ENCODE results near the gene KNTC1.

Gene KNTC1

DNA sequence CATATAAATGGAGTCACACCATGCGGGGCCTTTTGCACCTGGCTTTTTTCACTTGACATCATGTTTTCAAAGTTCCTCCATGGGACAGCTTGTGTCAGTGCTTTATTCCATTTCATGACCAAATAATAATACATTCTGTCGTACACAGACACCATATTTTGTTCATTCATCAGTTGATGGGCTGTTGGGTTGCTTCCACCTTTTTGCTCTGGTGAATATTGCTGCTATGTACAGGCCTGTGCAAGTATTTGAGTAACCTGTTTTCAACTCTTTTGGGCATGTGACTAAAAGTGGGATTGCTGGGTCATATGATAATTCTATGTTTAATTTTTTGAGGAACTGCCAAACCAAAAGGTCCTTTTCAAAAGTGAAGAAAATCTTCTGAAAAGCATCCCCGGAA lies 129.2 kb downstream of the KNTC1 start:
- no peak for DNase-seq (ENCODE audit: low read depth)

- no peak for DNase-seq (ENCODE audit: low read depth)
Observed at GRCh38 chr12:122659579-122659978, 132.5 kb downstream of the KNTC1 start.

GRCh38 chr12:122661246-122661645 lies 134.2 kb downstream of the KNTC1 start:
- DNase-seq (ENCODE audit: low read depth), result no peak

DNA sequence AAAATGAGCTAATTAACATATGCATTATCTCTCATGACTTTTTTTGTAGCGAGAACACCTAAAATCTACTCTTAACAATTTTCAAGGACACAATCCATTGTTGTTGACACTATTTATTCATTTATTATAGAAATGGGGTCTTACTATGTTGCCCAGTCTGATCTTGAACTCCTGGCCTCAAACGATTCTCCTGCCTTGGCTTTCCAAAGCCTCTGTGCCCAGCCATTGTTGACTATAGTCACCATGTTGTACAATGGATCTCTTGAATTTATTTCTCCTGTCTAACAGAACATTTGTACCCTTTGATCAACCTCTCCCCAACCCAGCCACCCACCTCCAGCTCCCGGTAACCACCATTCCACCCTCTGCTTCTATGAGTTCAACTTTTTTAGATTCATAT lies 134.9 kb downstream of the KNTC1 start:
- no peak for DNase-seq (ENCODE audit: low read depth)

GRCh38 chr12:122665349-122665748 lies 138.3 kb downstream of the KNTC1 start:
- DNase-seq (ENCODE audit: low read depth), result no peak

DNA sequence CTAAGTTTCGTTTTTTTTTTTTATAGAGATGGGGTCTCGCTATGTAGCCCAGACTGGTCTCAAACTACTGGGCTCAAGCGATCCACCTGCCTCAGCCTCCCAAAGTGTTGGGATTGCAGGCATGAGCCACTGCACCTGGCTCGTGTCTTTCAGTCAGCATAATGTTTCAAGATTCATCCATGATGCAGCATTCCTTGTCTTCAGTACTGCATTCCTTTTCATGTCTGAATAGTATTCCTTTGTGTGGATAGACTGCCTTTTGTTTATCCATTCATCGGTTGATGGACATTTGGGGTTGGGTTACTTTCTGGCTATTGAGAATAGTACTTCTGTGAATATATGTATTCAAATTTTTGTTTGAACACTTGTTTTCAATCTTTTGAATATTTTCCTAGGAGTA lies 138.7 kb downstream of the KNTC1 start:
- no peak for DNase-seq (ENCODE audit: low read depth)

GRCh38 chr12:122668268-122668667 lies 141.2 kb downstream of the KNTC1 start:
- DNase-seq (ENCODE audit: low read depth), result no peak

GRCh38 chr12:122669397-122670070 lies 142.5 kb downstream of the KNTC1 start:
- no peak for DNase-seq (ENCODE audit: low read depth)

- no peak for DNase-seq (ENCODE audit: low read depth)
Observed at GRCh38 chr12:122672515-122672914, 145.5 kb downstream of the KNTC1 start.
